Transverse colon (tissue), 4 donors: ENCODE results near the gene SMCO3. TPM values are rescaled to one million over a fixed set of nuclear protein-coding genes. Genes with fewer than 3 reads are reported as not detected.
A peak's percentile ranks its signal among the peaks of the same experiment; 100 is the strongest.

Experiments
- DNase-seq: peaks from one replicate; pipeline ENCODE4 v3.0.0-alpha.2; 2019
- H3K27ac ChIP-seq, 4 donors: fragments of 200-600 bp; sonication (generic); 2 replicates each; pipeline ENCODE4 v1.5.1; 2016 to 2018; ENCODE audit warnings: inconsistent platforms in 4 of 4
- H3K27me3 ChIP-seq: fragments of 200-600 bp; sonication (generic); 2 replicates; pipeline ENCODE4 v1.5.1; 2017; ENCODE audit warnings: inconsistent platforms
- H3K36me3 ChIP-seq, 4 donors: fragments of 200-600 bp; sonication (generic); 2 replicates each; pipeline ENCODE4 v1.5.1; 2017 to 2019; ENCODE audit warnings: inconsistent platforms in 4 of 4
- H3K4me1 ChIP-seq, 4 donors: fragments of 200-600 bp; sonication (generic); 2 replicates each; pipeline ENCODE4 v1.5.1; 2017 to 2020; ENCODE audit warnings: inconsistent platforms in 4 of 4
- H3K4me3 ChIP-seq, 4 donors: fragments of 200-600 bp; sonication (generic); 1 replicate in 1 of 4; 2 replicates in 3 of 4; pipeline versions ENCODE4 v1.5.1 to v1.6.1; 2017 to 2019; ENCODE audit warnings: inconsistent platforms in 4 of 4
- H3K9me3 ChIP-seq, 2 donors: fragments of 200-600 bp; sonication (generic); 2 replicates each; pipeline ENCODE4 v1.5.1; 2017 to 2019; ENCODE audit warnings: inconsistent platforms in 2 of 2
- CTCF ChIP-seq, 5 experiments: fragments of 200-600 bp in 3 of 5; fragments of 450-650 bp in 2 of 5; sonication (generic) in 3 of 5; IDR thresholded peaks; 1 replicate in 2 of 5; 2 replicates in 3 of 5; pipeline ENCODE4 v1.5.1; 2016 to 2017; ENCODE audit warnings: antibody characterized with exemption in 5 of 5, inconsistent platforms in 3 of 5, mild to moderate bottlenecking in 2 of 5, moderate library complexity in 1 of 5
- EP300 ChIP-seq: sonication (generic); formaldehyde crosslinking; IDR thresholded peaks from one replicate; pipeline ENCODE4 v1.6.1; 2017; ENCODE audit warnings: antibody characterized with exemption, low read depth
- POLR2A ChIP-seq: fragments of 450-650 bp; IDR thresholded peaks from one replicate; pipeline ENCODE4 v1.6.1; 2016; ENCODE audit warnings: antibody characterized with exemption, mild to moderate bottlenecking, moderate library complexity
- POLR2AphosphoS5 ChIP-seq, 3 donors: sonication (generic); formaldehyde crosslinking; IDR thresholded peaks; one replicate each; pipeline ENCODE4 v1.6.1; 2016; ENCODE audit warnings: antibody characterized with exemption in 3 of 3
- WGBS, 2 donors: methylation state at CpG; one replicate each; pipeline ENCODE4 v1.1.5; 2018; ENCODE audit warnings: low coverage in 1 of 2; 5-methylcytosine and 5-hydroxymethylcytosine counted together
- in situ Hi-C, 4 donors: fragments of 200-750 bp; cut with MboI; loops; one replicate each; pipeline versions ENCODE4 v1.15.0 to v1.15.1; 2017; ENCODE audit warnings: low sequenced_read_pairs in 3 of 4, low pct_ligation_motif_present in 1 of 4, low pct_unique_long_range_greater_than_20kb in 1 of 4
- intact Hi-C: fragments of 100-400 bp; cut with DNase I; formaldehyde crosslinking; loops from one replicate; pipeline ENCODE4 v1.15.1; 2023; ENCODE audit warnings: low total_unique reads
- total RNA-seq, 4 donors: library from RNA; depleted of rRNA; stranded (reverse); fragments of >200 nt; gene quantifications; one replicate each; pipeline ENCODE4 v1.1.0, GENCODE V29; 2016

The SMCO3 gene
- total RNA-seq, 4 donors from 2014 or later: not detected

DNA sequence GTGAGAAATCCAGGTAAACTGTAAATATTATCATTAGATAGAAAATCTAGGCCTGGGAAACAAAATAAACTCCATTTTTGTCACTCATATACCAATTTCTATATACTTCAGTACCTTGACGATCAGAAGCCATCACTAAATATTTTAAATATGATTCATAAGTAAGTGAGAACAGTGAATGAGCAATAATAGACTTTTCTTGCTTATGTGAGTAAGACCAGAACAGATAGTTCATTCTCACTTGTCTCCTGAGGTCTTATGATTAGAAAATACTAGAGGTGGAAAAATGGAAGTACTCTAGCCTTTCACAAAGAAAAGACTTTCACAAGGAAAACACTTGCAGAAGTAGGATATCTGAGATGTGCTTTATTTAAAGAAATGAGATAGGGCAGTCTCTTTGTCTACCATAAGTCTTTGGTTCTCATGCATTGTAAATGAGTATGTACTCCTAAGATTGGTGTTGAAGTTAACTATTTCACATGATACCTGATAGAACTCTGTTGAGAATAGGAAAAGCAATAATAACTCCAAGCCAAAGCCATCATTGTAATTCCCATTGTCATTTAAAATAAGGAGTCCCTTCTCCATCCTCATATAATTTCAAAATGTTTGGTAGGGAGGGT, 10.1 kb upstream of the SMCO3 start:
- no peak for DNase-seq
- Histone ChIP-seq H3K9me3 (no peaks in the 10 kb centered on the region), H3K27ac (no peak overlapping the region), H3K4me1 (no peaks in the 10 kb centered on the region), H3K36me3 (no peaks in the 10 kb centered on the region), H3K27me3 (no peaks in the 10 kb centered on the region), H3K4me3 (no peak overlapping the region)
- in situ Hi-C loops: no loop called here
- TF ChIP-seq EP300 (no peak), CTCF (IDR thresholded peaks at IDR 0.05) (no peak), POLR2A (no peak)
- intact Hi-C loops: no loop called here
- WGBS, 2 donors: 78 to 80% methylated on average over 1 of the region's 1 CpG

DNA sequence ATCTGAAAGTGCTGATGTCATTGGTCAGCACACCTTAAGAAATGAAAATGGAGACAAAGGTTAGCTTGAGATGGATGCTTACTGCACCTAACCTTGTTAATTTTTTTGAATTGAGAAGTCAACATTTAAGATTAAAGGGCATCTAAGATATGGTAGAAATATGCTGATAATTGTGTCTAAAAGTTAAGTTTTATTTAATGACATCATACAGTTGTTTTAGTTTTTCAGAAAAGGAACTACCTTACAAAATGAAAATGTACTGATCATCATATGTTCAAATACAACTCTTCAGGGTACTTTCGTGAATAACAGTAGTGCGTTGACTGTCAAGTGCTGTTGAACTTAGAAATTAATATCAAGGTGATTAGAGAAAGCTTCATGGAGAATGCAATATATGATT, 2.5 kb downstream of the SMCO3 start:
- intact Hi-C loops: no loop called here
- no peak for DNase-seq
- Histone ChIP-seq H3K27ac (no peak overlapping the region), H3K9me3 (no peaks in the 10 kb centered on the region), H3K4me1 (no peaks in the 10 kb centered on the region), H3K36me3 (no peaks in the 10 kb centered on the region), H3K4me3 (no peak overlapping the region), H3K27me3 (no peaks in the 10 kb centered on the region)
- TF ChIP-seq POLR2AphosphoS5 (IDR thresholded peaks at IDR 0.05): no peak
- TF ChIP-seq CTCF (IDR thresholded peaks at IDR 0.05): no peak
- no peak for TF ChIP-seq EP300
- TF ChIP-seq POLR2A: no peak
- in situ Hi-C loops: no loop called here
- WGBS, 2 donors: 94 to 97% methylated on average over 2 of the region's 2 CpGs

DNA sequence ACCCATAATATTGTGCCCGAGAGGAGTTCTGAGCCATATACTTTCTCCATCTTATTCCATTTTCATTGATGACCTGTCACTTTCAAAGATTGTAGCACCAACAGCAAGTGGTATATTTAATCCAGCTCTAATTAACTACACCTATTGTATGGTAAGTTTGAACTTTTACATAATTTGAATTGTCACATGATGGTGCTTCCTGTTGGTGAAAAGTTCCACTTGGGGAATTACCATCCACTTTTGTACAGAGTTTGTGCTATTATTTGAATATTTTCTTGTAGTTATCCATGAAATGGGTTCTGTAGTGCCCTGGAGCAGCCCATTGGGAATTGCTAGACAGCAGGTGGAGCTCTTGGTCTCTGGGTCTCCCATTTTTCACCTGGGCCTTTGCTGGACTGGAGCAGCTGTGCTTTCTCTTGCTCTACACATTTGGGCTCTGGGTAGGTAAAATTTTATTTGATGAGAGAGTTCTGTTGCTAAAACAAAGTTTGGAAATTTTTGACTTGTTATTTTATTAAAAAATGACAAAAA, 3.0 kb downstream of the SMCO3 start:
- Histone ChIP-seq H3K36me3 (no peaks in the 10 kb centered on the region), H3K27me3 (no peaks in the 10 kb centered on the region), H3K27ac (no peak overlapping the region), H3K9me3 (no peaks in the 10 kb centered on the region), H3K4me3 (no peak overlapping the region), H3K4me1 (no peaks in the 10 kb centered on the region)
- in situ Hi-C loops: no loop called here
- intact Hi-C loops: no loop called here
- WGBS, 2 donors: 100% methylated on average over 1 of the region's 1 CpG
- DNase-seq: peak; percentile 8
- TF ChIP-seq POLR2AphosphoS5 (IDR thresholded peaks at IDR 0.05) (no peak), POLR2A (no peak), EP300 (no peak), CTCF (IDR thresholded peaks at IDR 0.05) (peak in 3 of 5 experiments; percentile 7 to 32 (median 25))

- Histone ChIP-seq H3K4me3 (no peak overlapping the region), H3K9me3 (no peaks in the 10 kb centered on the region), H3K27me3 (no peaks in the 10 kb centered on the region), H3K27ac (no peak overlapping the region), H3K36me3 (no peaks in the 10 kb centered on the region), H3K4me1 (no peaks in the 10 kb centered on the region)
- in situ Hi-C loops (no loop called here), intact Hi-C loops (no loop called here)
- TF ChIP-seq POLR2AphosphoS5 (IDR thresholded peaks at IDR 0.05): no peak
- DNase-seq: no peak
- 82 to 89% methylated on average over 5 of the region's 5 CpGs for WGBS, 2 donors
Measured at GRCh38 chr12:14810167-14810952, 3.6 kb downstream of the SMCO3 start.
